ENCODE data around the gene PHF20. TPM values are rescaled to one million over a fixed set of nuclear protein-coding genes. Genes with fewer than 3 reads are reported as not detected.
A peak's percentile ranks its signal among the peaks of the same experiment; 100 is the strongest.
"Not testable (repeated sequence)": the region's sequence is repeated elsewhere in the genome, so short reads cannot be mapped to it uniquely, and the experiment has no call there.

Gene PHF20
- total RNA-seq, 1 donor, result 30.9 TPM

- TF ChIP-seq, protein P1, sequence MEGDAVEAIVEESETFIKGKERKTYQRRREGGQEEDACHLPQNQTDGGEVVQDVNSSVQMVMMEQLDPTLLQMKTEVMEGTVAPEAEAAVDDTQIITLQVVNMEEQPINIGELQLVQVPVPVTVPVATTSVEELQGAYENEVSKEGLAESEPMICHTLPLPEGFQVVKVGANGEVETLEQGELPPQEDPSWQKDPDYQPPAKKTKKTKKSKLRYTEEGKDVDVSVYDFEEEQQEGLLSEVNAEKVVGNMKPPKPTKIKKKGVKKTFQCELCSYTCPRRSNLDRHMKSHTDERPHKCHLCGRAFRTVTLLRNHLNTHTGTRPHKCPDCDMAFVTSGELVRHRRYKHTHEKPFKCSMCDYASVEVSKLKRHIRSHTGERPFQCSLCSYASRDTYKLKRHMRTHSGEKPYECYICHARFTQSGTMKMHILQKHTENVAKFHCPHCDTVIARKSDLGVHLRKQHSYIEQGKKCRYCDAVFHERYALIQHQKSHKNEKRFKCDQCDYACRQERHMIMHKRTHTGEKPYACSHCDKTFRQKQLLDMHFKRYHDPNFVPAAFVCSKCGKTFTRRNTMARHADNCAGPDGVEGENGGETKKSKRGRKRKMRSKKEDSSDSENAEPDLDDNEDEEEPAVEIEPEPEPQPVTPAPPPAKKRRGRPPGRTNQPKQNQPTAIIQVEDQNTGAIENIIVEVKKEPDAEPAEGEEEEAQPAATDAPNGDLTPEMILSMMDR (IDR thresholded peaks at IDR 0.05; ENCODE audit: insufficient read depth, low read length), result no peak
- no peak for DNase-seq (ENCODE audit: low read depth)
- H3K4me3 ChIP-seq (ENCODE audit: low read depth, low read length), result no peak overlapping the region
These were observed 68.6 kb downstream of the PHF20 start for GRCh38 chr20:35840421-35840820.

DNA sequence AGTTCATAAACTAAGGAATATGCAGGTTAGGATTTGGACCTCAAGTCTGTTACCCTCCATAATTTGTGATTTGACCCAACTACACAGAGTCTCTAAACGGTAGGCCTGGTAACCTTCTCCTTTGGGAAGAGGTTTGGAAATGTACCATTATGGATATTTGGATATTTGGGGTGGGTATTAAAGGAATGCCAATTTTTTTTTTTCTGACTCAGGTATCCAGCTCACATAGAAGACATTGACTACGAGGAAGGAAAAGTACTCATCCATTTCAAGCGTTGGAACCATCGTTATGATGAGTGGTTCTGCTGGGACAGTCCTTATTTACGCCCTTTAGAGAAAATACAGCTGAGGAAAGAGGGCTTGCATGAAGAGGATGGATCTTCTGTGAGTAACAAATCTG lies 70.5 kb downstream of the PHF20 start:
- TF ChIP-seq, protein P1 (IDR thresholded peaks at IDR 0.05; ENCODE audit: insufficient read depth, low read length), result no peak

DNA sequence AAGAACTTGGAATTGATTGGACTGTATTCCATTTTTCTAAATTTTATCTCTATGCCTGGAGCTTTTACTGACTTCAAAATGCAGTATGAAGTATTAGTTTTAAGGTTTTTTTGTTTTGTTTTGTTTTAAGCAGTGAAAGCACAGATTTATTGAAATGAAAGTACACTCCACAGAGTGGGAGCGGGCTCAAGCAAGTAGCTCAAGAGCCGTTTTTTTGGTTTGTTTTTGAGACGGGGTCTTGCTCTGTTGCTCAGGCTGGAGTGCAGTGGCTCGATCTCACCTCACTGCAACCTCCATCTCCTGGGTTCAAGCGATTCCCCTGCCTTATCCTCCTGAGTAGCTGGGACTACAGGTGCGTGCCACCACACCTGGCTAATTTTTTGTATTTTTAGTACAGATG lies 72.1 kb downstream of the PHF20 start:
- not testable (repeated sequence) for DNase-seq (ENCODE audit: low read depth); H3K4me3 ChIP-seq (ENCODE audit: low read depth, low read length)

More for the DNA sequence above, 70.5 kb downstream of the PHF20 start:
- no peak for DNase-seq (ENCODE audit: low read depth)
- no peak overlapping the region for H3K4me3 ChIP-seq (ENCODE audit: low read depth, low read length)

- TF ChIP-seq, protein P1 (IDR thresholded peaks at IDR 0.05; ENCODE audit: insufficient read depth, low read length), result no peak
- no peak overlapping the region for H3K4me3 ChIP-seq (ENCODE audit: low read depth, low read length)
- DNase-seq (ENCODE audit: low read depth), result peak; percentile 52
These were observed 73.7 kb downstream of the PHF20 start for GRCh38 chr20:35845561-35845960.

- no peak overlapping the region for H3K4me3 ChIP-seq (ENCODE audit: low read depth, low read length)
- TF ChIP-seq, protein P1 (IDR thresholded peaks at IDR 0.05; ENCODE audit: insufficient read depth, low read length), result no peak
- no peak for DNase-seq (ENCODE audit: low read depth)
These were observed 77.9 kb downstream of the PHF20 start for GRCh38 chr20:35849706-35850105.

- not testable (repeated sequence) for DNase-seq (ENCODE audit: low read depth); H3K4me3 ChIP-seq (ENCODE audit: low read depth, low read length)
These were observed 79.8 kb downstream of the PHF20 start for GRCh38 chr20:35851659-35852058.

DNA sequence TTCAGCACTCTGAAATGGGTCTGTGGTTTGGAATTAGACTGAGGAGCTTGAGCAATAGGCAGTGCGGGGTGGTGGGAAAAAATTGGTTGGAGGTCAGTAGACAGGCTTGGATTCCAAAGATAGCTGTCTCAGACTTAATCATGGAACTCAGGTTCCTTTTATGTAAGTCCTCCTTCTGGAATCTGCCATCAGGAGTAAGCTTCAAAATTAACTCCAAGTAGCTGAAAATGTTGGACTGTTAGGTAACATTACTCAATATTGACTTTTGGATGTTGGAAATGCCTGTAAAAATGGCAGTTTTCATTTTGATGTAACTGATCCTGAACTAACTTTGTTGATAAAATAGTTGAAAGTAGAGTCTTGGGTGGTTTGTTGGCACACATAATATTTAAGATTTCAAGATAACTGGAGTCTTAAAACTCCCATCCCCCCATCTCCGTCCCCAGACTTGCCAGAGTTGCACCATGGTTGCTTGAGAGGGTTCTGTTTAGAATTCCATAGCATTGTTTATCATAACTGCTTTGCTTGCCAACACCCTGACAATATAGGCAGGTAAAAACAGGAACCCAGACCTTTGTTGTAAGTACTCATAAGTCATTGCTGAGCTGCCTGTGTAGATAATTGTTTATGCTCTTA lies 83.0 kb downstream of the PHF20 start:
- peak; percentile 22 for DNase-seq (ENCODE audit: low read depth)

GRCh38 chr20:35855641-35856040 lies 83.8 kb downstream of the PHF20 start:
- not testable (repeated sequence) for DNase-seq (ENCODE audit: low read depth); H3K4me3 ChIP-seq (ENCODE audit: low read depth, low read length)

More for the DNA sequence above, 83.0 kb downstream of the PHF20 start:
- TF ChIP-seq, protein P1 (IDR thresholded peaks at IDR 0.05; ENCODE audit: insufficient read depth, low read length), result no peak
- H3K4me3 ChIP-seq (ENCODE audit: low read depth, low read length), result no peak overlapping the region
